ENCODE results near the gene STAG3.
A peak's percentile ranks its signal among the peaks of the same experiment; 100 is the strongest.
"Not testable (repeated sequence)": the region's sequence is repeated elsewhere in the genome, so short reads cannot be mapped to it uniquely, and the experiment has no call there.

STAG3 gene

DNA sequence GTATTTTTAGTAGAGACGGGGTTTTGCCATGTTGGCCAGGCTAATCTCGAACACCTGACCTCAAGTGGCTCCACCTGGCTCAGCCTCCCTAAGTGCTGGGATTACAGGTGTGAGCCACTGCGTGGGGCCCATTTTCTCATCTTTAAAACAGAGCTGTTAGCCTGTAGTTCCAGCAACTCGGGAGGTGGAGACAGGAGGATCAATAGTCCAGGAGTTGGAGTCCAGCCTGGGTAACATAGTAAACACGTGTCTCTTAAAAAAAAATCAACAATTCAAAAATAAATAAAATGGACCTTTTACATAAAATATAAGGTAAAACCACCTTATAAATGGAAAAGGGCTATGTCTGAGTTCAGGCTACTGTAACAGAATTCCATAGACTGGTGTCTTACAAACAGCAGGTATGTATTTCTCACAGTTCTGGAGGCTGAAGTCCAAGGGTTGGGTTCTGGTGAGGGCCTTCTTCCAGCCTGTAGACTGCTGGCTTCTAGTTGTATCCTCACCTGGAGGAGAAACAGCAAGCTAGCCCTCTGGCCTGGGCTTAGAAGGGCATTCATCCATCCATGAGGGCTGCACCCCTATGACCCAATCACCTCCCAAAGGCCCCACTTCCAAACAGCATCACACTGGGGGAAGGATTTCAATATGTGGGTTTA, 35.0 kb downstream of the STAG3 start:
- no peak for DNase-seq (ENCODE audit: low spot score)

DNA sequence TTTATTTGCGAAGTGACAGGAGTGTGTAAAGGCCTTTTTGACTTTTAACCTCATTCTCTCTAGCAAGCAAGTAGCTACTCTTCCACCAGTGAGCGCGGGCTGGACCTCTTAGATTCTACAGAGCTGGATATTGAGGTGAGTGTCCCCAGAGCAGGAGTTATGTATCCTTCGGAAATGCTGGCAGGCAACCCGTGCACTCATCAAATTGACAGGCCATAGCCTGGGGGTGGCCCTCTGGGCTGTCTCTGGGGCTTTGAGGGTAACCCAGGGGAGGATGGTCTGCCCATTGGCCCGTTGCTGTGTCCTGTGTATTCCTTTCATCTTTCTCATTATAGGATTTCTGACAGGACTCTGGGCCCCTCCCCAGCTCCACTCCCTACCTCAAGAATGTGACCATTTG, 36.0 kb downstream of the STAG3 start:
- no peak for DNase-seq (ENCODE audit: low spot score)

DNA sequence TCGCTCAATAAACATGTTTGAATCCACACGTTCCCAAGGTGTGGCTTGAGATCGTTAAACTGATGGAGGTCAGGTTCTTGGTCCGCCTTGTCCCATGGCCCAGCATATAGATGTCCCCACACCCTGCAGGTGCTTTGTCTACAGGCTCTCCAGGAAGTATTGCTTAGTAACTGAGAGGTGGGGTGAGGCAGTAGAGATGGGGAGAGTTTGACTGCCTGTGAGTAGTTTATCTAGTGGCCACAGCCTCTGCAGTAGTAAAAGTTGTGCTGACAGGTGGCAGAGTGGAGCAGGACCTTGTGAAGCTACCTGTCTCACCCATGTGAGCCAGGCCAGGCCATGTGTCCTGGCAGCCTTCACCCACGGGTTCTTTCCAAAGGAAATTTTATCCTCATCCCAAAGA, 36.6 kb downstream of the STAG3 start:
- peak; percentile 24 for DNase-seq (ENCODE audit: low spot score)

DNA sequence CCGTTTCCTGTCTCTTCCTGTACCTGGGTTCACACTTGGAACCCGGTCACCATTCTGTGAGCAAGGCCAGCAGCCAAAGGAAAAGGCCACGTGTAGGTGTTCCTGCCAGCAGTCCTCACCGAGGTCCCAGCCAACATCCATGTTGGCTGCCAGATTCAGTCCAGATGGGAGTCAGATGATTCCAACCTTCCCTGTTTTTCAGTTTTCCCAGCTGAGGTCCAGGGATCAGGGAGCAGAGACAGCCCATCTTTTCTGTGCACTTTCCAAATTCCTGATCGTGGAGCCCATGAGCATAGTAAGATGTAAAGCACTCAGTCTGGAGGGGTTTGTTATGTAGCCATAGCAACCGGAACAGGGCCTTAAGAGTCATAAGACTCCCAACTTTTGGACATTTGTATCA, 38.2 kb downstream of the STAG3 start:
- no peak for DNase-seq (ENCODE audit: low spot score)

DNA sequence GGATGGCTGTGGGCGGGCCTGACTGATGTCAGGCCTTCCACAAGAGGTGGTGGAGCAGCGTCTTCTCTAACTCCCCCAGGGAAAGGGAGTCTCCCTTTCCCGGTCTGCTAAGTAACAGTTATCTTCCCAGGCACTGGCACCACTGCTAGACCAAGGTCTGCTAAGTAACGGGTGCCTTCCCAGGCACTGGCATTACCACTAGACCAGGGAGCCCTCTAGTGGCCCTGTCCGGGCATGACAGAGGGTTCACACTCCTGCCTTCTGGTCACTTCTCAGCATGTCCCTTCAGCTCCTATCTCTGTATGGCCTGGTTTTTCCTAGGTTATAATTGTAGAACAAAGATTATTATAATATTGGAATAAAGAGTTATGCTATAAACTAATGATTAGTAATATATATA, 40.2 kb downstream of the STAG3 start:
- DNase-seq (ENCODE audit: low spot score): peak; percentile 56

DNA sequence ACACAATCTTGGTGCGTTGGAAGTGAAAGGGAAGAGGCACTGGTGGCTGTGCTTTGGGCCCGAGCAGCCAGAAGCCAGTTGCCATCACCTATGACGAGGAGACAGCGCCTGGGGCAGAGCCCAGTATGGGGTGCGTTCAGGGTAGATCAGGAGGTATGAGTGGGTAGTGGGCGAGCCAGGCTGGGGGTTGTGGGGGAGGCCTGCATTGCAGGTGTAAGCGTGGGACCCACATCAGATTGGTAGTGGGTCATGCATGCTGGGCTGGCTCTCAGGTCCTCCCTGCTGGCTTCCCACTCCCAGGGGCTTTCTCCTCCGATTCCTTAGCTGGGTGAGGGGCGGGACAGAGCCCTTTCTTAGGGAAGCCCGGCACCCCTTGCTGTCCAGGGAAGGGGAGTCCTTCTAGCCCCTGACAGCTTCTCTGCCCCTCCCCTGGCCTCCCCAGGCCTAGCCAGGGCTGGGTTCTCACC, 41.6 kb downstream of the STAG3 start:
- no peak for DNase-seq (ENCODE audit: low spot score)

DNA sequence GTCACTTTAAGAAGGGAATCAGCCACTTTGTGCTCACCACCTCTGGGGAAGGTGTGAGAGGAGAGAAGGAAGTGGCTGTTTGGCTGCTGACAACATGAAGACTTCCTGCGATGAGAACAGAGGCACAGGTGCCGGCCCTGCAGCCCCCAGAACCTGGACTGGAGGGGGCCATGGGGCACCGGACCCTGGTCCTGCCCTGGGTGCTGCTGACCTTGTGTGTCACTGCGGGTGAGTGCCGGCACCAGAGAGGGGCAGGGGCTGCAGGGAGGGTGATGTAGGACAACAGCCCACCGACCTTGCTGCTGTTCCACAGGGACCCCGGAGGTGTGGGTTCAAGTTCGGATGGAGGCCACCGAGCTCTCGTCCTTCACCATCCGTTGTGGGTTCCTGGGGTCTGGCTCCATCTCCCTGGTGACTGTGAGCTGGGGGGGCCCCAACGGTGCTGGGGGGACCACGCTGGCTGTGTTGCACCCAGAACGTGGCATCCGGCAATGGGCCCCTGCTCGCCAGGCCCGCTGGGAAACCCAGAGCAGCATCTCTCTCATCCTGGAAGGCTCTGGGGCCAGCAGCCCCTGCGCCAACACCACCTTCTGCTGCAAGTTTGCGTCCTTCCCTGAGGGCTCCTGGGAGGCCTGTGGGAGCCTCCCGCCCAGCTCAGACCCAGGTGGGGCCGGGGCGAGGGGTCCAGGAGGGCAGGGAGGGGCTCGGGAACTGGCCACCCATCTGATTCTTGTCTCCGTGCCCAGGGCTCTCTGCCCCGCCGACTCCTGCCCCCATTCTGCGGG, 42.3 kb downstream of the STAG3 start, which contains the start of gene PVRIG:
PVRIG (plus strand) TSS at position 149 of the 785 bp plus-strand sequence; CDS start at position 171, 22 bp downstream.
- DNase-seq (ENCODE audit: low spot score): peak; percentile 38

DNA sequence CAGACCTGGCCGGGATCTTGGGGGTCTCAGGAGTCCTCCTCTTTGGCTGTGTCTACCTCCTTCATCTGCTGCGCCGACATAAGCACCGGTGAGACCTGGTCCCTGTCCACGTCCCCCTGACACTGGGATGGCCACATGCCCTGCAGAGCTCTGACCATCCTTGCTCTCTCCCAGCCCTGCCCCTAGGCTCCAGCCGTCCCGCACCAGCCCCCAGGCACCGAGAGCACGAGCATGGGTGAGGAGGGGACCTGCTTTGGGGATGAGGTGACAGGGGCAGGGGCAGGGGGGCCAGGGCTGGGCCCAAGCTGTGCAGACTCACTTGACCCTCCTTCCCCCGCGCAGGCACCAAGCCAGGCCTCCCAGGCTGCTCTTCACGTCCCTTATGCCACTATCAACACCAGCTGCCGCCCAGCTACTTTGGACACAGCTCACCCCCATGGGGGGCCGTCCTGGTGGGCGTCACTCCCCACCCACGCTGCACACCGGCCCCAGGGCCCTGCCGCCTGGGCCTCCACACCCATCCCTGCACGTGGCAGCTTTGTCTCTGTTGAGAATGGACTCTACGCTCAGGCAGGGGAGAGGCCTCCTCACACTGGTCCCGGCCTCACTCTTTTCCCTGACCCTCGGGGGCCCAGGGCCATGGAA, 43.0 kb downstream of the STAG3 start:
- peak; percentile 13 for DNase-seq (ENCODE audit: low spot score)

DNA sequence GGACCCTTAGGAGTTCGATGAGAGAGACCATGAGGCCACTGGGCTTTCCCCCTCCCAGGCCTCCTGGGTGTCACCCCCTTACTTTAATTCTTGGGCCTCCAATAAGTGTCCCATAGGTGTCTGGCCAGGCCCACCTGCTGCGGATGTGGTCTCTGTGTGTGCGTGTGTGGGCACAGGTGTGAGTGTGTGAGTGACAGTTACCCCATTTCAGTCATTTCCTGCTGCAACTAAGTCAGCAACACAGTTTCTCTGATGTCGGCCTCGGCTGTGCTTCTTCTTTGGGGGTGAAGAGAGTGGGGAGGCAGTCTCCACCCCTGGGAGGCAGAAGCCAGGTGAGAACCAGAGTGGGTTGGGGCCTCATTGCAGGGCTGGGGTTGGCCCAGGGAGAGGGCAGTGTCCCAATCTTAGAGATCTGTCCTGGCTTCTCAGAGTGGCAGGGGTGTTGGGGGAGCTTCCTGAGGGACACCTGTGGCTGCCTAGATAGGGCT, 43.6 kb downstream of the STAG3 start:
- peak; percentile 90 for DNase-seq (ENCODE audit: low spot score)

DNA sequence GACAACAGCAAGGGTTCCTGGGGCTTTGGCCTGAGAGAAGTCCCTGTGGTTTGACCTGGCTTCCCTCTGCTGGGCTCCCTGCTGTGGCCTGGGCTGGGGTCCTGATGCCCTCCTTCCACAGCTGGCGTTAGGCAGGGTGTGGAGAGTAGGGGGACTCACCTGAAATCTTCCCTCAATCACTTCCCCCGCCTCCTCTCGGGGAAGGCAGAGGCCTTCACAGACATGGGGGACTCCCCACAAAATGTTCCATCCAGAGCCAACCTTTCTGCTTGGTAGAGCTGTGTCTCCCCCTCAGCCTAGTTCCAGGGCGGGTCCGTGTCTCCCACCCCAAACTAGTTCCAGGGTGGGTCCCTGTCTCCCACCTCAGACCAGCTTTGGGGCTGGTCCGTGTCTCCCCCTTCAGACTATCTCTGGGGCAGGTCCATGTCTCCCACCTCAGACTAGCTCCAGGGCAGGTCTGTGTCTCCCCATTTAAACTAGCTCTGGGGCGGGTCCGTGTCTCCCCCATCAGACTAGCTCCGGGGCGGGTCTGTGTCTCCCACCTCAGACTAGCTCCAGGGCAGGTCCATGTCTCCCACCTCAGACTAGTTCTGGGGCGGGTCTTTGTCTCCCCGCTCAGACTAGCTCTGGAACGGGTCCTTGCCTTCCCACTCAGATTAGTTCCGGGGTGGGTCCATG, 44.2 kb downstream of the STAG3 start:
- DNase-seq (ENCODE audit: low spot score): no peak

DNA sequence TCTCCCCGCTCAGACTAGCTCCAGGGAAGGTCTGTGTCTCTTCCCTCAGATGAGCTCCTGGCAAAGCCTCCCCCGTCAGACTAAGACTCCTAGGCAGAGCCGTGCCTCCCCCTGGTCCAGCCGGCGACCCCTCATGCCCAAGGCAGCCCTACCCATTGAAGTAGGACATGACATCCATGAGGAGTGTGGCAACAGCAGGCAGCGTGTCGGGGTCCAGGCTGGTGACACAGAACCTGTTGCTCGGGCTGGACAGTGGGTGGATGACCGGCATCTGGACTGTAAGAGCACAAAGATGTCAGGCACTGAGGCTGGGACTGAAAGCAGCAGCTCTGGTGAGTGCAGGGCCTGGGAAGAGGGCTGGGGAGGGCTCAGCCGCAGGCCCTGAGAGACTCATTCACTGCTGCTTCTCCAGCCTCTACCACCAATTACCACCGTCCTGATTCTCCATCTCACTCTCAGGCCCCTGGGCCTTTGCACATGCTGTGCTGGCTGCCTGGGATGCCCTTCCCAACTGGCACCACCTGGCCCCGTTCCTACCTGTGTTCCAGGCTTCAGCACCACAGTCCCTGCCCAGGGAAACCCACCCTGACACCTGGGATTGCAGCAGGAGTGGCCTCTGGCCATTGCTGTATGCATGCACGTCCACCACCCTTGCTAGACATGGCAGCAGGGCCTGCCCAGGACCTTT, 44.9 kb downstream of the STAG3 start:
- no peak for DNase-seq (ENCODE audit: low spot score)

DNA sequence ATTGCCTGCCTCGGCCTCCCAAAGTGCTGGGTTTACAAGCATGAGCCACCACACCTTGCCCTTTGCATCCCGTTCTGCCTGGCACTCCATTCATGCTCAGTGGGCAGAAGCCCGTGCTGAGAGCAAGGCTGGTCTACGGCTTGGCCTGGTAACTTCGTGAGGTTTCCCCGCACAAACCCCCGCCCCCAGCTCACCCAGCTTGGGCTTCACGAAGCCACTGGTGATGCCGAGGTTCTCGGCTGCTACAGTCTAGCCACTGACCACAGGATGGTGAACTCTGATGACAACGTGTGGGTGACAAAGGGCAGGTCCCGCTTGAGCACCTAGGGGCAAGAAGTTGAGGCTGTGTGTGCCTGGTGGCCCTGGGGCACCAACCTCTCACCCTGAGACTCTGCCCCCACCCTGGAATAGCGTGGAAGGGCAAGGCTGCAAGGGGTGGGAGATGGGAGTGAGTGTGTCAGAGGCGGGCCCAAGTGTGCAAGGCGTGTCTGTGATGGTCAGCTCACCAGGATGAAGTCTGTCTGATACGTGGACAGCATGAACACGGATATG, 45.7 kb downstream of the STAG3 start:
- DNase-seq (ENCODE audit: low spot score): not testable (repeated sequence)

DNA sequence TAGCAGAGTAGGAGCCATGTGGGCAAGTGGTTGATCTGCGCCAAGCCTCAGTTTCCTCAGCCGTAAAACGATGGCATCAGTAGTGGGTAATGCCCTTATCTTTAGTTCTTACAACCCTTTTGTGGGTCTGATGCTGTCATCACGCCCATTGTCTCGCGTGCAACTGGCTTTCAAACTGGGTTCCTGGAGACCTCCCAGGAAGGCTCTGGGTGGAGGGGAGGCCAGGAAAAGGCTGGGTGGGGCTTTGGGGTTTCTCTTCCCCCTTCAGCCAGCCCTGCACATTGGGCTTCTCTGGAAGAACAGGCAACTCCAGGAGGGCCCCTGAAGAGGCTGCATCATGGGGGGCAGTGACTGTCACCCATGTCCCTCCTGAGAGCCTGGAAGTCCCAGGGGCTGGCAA, 47.2 kb downstream of the STAG3 start:
- DNase-seq (ENCODE audit: low spot score): not testable (repeated sequence)

DNA sequence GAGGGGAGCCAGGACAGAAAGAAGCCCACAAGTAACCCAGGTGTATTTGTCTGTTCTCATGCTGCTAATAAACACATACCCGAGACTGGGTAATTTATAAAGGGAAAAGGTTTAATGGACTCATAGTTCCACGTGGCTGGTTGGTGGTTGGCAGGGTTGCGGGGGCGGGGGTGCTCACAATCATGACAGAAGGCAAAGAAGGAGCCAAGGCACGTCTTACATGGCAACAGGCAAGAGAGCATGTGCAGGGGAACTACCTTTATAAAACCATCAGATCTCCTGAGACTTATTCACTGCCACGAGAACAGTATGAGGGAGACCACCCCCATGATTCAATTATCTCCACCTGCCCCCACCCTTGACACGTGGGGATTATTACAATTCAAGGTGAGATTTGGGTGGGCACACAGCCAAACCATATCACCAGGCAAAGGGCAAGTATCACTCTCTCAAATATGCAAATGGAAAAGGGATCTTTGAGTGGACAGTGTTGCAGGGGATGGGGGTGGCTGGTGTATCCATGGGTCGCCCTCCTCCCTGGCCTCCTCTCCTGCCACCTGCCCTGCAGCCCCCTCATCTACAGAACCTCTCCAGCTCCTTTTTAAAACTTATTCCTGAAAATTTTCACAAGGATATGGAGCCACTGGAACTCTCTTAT, 57.1 kb downstream of the STAG3 start:
- not testable (repeated sequence) for DNase-seq (ENCODE audit: low spot score)

DNA sequence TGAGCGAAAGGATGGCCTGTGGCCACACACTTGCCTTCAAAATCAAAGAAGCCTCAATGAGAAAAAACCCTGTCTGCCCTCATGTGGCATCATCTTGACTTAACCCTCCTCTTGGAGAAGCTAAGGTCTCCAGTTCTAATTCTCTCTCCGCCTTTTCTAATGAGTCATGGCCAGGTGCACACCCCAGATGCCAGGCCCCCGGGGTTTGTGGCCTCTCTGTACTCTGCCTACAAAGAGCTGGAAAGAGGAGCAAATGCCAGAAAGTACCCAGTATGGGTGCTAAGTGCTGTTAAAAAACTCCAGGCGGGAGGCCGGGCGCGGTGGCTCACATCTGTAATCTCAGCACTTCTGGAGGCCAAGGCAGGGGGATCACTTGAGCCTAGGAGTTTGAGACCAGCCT, 62.3 kb downstream of the STAG3 start:
- DNase-seq (ENCODE audit: low spot score): not testable (repeated sequence)

DNA sequence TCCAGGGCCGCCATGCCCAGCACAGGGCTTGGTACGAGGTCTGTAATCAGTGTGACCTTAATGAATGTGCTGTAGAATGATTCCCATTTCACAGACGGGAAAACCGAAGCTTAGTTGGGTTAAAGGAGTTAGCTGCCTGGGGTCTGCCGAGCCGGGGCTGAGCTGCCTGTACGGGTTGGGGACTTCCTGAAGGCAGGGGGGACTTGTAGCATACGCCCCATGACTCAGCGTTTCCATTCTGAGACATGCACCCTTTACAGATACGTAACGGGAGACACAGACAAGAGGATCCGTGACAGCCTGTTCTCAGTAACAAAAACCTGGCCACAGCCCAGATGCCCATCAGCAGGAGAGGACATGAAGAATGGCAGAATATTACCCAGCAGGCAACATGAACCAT, 65.7 kb downstream of the STAG3 start:
- peak; percentile 31 for DNase-seq (ENCODE audit: low spot score)

DNA sequence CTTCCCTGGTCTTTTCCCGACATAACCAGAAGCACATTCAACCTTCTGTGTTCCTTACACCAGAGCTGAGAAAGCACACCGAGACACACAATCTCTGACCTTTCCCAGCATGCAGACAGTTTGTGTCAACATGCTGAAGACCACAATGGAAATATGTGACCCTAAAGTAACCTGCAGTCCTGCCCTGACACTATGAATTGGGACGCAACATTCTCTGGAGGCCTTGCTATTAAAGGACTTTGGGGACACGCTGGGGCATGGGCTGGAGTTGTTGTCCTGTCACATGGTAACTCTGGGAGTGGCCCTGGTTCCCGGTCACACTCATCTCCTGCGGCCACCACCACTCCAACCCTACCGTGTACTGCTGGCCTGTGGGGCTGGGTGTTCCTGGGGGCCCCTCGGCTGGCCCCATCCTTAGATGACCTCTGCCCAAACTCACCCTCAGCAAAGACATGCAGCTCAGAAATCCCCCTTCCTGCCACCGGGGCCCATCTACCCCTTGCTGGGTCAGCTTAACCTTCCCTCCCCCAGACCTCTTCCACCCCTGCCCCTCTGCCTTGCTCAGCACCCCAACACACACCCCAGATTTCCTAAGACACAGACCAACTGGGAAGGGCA, 67.4 kb downstream of the STAG3 start:
- DNase-seq (ENCODE audit: low spot score): not testable (repeated sequence)

DNA sequence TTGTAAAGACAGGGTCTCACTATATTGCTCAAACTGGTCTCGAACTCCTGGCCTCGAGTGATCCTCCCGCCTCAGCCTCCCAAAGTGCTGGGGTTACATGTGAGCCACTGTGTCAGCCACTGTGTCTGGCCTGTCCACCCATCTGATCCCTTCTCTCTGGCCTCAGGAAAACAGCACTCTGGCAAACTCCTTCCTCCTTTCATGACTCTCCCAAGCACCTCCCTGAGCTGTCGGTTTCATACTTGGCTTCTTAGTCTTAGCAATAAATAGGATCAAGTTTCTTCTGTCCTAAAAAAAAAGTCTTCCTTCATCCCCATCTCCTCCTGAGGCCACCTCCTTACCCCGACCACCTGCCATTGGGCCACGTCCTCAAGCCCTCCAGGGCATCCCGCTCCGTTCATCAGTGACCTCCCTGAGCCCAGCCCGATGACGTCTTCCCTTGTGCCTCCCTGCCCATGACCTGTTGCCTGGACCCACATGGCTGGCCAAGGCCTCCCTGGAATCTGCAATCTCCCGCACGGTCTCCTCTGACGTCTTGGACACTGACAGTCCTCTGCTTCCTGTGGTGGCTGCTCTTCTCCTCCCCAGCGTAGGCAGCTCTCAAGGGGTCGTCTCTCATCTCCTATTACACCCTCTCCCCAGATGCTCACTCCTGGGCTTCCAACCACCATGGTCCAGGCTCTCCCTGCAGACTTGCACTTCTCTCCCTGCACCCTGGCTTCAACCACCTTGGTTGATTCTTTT, 68.6 kb downstream of the STAG3 start:
- not testable (repeated sequence) for DNase-seq (ENCODE audit: low spot score)

DNA sequence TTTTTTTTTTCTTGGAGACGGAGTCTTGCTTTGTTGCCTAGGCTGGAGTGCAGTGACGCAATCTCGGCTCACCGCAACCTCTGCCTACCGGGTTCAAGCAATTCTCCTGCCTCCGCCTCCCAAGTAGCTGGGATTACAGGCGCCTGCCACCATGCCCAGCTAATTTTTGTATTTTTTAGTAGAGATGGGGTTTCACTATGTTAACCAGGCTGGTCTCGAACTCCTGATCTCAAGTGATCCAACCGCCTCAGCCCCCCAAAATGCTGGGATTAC, 69.1 kb downstream of the STAG3 start:
- DNase-seq (ENCODE audit: low spot score): not testable (repeated sequence)
